SK-N-SH (cell line): Measurements from ENCODE around the gene MYOD1.

ENCODE experiments used
- CHD2 ChIP-seq: fragments of 150-350 bp; IDR thresholded peaks from 2 replicates; pipeline ENCODE4 v1.6.1; 2018; ENCODE audit warnings: low read length; ENCODE audit not compliant: partially characterized antibody
- JUND ChIP-seq: IDR thresholded peaks from 2 replicates; pipeline ENCODE4 v1.4.0; 2012
- NFIC ChIP-seq: IDR thresholded peaks from 2 replicates; pipeline ENCODE4 v1.4.0; 2012; ENCODE audit warnings: borderline replicate concordance
- NRF1 ChIP-seq: IDR thresholded peaks from 2 replicates; pipeline ENCODE4 v1.6.1; 2012; ENCODE audit warnings: low read depth, mild to moderate bottlenecking, low read length
- POLR2AphosphoS5 ChIP-seq: IDR thresholded peaks from 2 replicates; pipeline ENCODE4 v1.6.1; 2012; ENCODE audit warnings: low read depth, low read length
- SMC3 ChIP-seq: IDR thresholded peaks from 2 replicates; pipeline ENCODE4 v1.6.1; 2012; ENCODE audit warnings: low read depth, low read length, improper control_type of control experiment
- TAF1 ChIP-seq: IDR thresholded peaks from 2 replicates; pipeline ENCODE4 v1.6.1; 2012; ENCODE audit warnings: low read depth, mild to moderate bottlenecking, low read length, moderate library complexity, borderline replicate concordance
- TF ChIP-seq, protein P1 (sequence below): fragments of 200-600 bp; sonication (generic); IDR thresholded peaks from 2 replicates; pipeline ENCODE4 v1.6.1; 2017; ENCODE audit warnings: antibody characterized with exemption, mild to moderate bottlenecking, moderate library complexity

DNA sequence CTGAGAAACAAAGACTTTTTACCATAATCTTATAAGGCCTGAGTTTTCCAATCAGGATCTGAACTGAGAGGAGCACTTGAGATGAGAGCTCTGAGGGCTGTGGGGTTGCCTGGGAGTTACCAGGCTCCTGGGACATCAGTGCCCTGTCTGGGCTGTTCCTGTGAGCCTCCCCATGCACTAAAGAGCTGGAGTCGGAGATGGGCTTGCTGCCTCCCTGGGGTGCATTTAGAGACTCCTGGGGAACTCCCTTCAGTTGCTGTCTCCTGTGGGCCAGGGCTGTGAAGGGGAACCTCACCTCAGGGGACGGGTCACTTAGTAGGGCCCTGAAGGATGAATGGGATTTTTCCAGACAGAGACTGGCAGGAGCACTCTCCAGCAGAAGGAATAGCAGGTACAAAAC lies 48.5 kb downstream of the MYOD1 start:
- TF ChIP-seq JUND (no peak), CHD2 (no peak), NFIC (no peak), SMC3 (no peak), TAF1 (no peak), POLR2AphosphoS5 (no peak), NRF1 (no peak)
- TF ChIP-seq, protein P1, sequence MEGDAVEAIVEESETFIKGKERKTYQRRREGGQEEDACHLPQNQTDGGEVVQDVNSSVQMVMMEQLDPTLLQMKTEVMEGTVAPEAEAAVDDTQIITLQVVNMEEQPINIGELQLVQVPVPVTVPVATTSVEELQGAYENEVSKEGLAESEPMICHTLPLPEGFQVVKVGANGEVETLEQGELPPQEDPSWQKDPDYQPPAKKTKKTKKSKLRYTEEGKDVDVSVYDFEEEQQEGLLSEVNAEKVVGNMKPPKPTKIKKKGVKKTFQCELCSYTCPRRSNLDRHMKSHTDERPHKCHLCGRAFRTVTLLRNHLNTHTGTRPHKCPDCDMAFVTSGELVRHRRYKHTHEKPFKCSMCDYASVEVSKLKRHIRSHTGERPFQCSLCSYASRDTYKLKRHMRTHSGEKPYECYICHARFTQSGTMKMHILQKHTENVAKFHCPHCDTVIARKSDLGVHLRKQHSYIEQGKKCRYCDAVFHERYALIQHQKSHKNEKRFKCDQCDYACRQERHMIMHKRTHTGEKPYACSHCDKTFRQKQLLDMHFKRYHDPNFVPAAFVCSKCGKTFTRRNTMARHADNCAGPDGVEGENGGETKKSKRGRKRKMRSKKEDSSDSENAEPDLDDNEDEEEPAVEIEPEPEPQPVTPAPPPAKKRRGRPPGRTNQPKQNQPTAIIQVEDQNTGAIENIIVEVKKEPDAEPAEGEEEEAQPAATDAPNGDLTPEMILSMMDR = no peak
